ENCODE results near the gene NMRK2.

- TF ChIP-seq CTCF (IDR thresholded peaks at IDR 0.05; ENCODE audit: low read depth, low read length, poor library complexity, severe bottlenecking) (no peak), EZH2phosphoT487 (IDR thresholded peaks at IDR 0.05; ENCODE audit: borderline replicate concordance, low read length) (no peak)
Observed at GRCh38 chr19:3983936-3984583, 51.2 kb downstream of the NMRK2 start.

Measured in DOHH2 (cell line).